ENCODE data around the gene ZBTB38.

ZBTB38 gene

DNA sequence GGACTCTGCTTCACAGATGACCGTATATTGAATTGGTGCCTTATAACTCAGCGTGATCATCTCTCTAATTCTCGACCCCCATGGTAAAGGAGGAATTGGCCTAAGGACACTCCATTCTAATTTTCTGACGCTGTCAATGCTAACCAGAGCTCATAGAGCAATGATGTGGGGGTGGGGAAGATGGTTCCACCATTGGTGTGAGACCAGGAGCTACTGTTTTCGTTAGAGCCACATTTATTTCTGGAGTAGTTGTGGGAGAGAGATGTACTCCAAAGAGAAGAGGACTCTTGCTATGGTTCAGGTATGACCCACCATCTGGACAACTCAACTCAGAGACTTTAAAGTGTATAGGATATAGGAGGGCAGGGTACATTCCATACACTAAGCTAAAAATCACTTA is 16.3 kb downstream of the ZBTB38 start:
- no peak for DNase-seq (ENCODE audit: low read depth in 2 of 3, low spot score in 2 of 3)

DNA sequence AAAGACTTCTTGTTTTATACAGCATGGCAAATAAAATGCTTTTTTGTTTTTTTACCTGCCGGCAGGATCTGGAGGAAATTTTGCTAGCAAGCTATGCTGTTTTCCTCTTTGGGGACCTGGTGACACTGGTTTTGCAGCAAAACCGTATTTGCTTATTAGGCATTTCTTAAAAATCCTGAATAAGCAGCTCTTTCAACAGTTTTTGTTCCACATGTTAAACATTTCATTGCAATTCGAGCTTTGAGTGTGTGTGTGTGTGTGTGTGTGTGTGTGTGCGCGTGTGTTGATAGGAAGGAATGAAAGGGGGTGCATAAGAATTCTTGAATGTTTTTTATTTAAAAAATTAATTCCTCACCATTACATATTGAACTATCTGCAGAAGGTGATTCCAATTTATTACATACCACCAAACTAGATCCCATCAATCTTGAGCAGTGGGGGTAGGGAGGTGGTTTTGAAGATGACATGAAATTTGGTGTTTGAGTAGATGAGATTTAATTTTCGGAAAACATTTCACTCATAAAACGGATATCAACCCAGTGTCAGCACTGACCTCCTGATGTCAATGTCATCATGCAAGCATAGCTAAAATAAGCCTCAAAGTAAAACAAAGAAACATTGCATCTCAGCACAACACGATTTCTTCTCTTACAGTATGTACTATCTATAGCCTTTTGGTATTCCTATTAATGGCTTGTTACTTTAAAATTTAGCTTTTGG is 17.3 kb downstream of the ZBTB38 start:
- no peak for DNase-seq (ENCODE audit: low read depth in 2 of 3, low spot score in 2 of 3)

GRCh38 chr3:141386126-141386488 is 17.8 kb downstream of the ZBTB38 start:
- no peak for DNase-seq (ENCODE audit: low read depth in 2 of 3, low spot score in 2 of 3)

DNA sequence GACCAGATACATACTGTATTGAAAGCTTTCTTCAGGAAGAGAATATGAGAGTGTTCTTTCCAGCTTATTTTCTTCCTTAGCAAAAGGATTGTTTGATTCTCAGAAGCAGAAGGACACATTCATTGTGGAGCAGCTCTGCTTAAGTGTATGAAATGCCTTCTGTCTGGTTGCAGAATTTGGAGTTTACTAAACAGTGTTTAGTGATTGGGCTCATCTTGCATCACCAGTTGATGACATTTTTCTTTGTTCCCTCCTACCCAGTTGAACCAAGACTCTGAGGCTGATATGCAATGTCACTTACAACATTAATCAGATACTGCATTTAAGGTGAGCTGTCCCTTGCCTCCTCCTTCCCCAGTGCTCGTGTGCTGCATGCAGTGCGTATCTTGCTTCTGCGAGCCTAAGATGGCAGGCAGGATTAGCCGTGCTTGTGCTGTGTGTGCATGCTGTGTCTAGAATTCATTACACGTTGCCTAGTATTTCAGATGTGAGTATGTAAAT is 18.4 kb downstream of the ZBTB38 start:
- no peak for DNase-seq (ENCODE audit: low read depth in 2 of 3, low spot score in 2 of 3)

DNA sequence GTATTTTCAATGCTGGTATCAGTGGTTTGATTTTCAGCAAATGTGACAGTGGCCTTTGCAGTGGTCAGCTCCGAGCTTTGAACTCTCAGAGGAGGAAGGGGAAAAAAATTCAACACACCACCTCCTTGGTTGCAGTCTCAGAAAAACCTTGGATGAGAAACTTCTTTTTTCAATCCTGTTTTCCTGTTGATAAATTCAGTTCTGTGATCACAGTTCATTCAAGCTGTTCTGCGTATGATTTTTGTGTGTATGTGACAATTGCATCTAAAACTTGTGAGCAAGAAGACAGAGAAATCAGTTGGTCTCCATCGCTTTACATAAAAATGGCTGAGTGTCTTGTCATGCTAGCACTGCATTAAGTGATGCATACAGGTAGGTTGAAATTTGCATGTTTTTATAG is 19.2 kb downstream of the ZBTB38 start:
- no peak for DNase-seq (ENCODE audit: low read depth in 2 of 3, low spot score in 2 of 3)

DNA sequence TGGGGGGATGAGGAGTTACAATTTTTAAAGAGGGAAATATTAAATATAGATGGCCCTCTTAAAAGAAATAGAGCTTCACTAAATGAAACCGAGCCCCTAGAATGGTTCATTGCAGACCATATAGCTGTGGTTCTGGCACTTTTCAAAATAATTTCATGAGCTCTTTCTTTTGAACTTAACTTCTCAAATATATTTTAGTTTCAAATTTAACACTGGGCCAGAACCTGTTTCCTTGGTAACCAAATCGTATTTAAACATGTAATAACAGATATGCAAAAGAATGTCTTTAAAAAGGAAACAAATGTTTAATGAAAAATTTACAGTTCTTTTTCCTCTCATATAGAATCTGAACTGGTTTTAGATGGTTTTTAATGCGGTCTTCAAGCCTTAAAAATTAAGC is 20.1 kb downstream of the ZBTB38 start:
- DNase-seq (ENCODE audit: low read depth in 2 of 3, low spot score in 2 of 3): no peak

DNA sequence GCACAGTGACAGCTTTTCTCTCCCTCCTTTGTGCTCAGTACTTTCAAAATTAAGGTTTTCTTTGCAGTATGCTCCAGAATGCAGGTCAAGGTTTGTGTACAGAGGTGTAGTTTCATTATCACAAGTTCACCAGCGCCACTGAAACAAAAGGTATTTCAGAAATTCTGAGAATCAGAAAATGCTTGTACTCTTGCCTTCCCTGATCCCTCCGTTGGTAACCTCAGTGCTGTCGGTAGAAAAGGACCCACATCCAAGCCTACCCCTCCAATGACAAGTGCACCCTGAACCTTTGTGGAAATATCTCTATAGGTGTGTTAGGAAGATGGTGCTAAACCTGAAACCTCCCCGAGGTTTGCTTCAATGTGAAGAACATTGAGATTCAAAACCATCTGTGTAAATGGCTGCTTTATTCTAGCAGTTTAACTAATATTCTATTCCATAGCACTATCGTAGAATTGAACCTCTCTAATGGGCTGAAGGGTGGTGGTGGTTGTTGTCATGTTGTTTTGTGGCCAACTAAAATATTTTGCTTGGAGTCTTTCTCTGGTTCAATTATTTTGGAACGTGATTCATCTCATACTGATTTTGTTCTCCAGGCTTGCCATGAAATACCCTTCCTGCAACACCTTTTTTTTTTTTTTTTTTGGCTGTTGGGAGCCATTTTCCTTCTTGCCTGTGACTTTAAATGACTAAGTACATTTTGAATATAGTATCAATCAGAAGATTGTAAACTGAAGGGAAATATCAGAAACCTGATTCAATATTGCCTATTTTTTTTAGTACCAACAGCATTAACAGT is 20.7 kb downstream of the ZBTB38 start:
- DNase-seq (ENCODE audit: low read depth in 2 of 3, low spot score in 2 of 3): no peak

DNA sequence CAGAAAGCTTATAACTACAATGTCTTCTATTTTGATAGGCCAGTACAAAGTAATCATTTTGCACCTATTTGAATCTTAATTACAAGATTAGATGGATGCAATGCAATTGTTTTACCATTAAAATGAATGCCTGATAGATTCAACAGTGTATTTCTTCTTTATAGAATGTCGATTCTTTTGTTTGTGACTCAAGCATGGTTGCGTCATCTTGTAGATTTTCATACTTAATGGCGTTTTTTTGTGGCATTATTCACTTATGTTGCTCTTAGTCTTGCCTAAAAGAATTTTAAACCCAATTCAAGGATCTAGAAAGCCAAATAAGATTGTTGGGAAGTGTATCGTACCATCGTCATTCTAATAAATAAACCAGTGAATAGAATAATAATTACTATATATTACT is 21.4 kb downstream of the ZBTB38 start:
- no peak for DNase-seq (ENCODE audit: low read depth in 2 of 3, low spot score in 2 of 3)

GRCh38 chr3:141390747-141391146 is 22.4 kb downstream of the ZBTB38 start:
- DNase-seq (ENCODE audit: low read depth in 2 of 3, low spot score in 2 of 3): no peak

DNA sequence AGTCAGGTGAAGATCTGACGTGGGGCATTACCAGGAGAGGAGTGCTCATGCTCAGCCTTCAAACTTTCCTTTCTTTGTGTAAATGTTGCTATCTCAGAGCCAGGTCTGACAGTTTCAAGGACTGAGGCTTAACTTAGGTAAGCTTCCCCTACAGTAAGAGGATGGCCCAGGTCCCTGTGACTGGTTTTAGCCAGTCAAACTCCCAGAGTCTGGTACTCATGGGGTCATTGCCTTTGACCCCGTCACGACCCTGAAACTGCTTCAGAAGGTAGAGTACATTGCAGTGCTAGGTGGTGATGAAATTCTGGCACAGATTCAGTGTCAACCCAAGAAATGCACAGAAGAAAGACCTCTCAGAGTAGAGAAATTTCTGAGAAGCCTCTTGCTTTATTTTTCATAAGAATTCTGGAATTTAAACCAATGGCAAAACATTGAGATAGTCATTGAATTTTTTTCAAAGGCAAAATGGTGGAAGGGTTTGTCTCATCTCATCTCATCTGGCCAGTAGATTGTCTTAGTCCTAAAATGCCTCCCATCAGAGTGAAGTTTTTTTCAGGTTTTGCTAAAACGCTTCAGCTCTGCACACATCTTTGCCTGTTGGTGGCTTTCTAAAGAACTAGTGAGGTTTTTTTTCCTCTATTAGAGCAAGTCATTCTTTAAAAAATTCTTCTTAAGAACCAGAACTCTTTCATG is 23.1 kb downstream of the ZBTB38 start:
- DNase-seq (ENCODE audit: low read depth in 2 of 3, low spot score in 2 of 3): no peak

- DNase-seq (ENCODE audit: low read depth in 2 of 3, low spot score in 2 of 3): no peak
Observed at GRCh38 chr3:141391991-141392316, 23.6 kb downstream of the ZBTB38 start.

GRCh38 chr3:141392416-141392815 is 24.1 kb downstream of the ZBTB38 start:
- DNase-seq (ENCODE audit: low read depth in 2 of 3, low spot score in 2 of 3): no peak

DNA sequence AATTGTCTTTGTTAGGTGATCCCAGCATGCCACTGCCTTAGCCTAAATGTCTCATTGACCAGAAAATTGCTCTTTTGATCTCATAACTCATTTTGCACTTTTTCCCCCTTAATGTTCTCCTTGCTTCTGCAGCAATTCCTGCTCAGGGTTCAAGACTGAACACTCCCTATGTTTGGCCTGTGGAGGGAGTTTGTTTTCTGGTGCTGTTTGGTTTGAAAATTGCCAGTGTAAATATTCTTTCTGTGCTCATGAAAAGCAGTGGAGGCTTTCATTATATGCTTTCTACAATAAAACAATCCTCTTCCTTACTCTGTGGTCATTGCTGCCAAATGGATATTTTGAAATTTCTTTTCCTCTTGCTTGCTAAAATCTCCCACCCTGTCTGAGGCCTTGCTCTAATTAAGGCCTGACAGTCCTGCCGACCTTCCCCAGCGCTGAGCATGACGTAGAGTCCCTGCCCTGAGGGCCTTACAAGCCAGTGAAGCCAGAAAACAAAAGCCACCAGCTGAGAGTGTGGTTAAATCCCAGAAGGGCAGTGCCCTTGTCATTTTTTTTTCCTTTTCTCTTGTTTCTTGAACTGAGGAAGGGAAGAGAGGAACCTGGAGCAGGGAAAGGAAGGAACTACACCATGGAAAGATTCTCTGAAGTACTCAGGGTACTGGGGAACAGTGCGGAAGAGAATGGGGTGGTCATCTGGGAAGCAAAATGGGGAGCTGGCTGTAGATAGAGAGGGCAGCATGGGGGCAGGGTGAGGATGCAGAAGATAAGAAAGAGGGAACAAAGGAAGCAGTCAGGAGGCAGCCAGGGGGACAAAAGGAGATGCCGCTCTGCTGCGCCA is 24.8 kb downstream of the ZBTB38 start:
- no peak for DNase-seq (ENCODE audit: low read depth in 2 of 3, low spot score in 2 of 3)

GRCh38 chr3:141393735-141394076 is 25.4 kb downstream of the ZBTB38 start:
- DNase-seq (ENCODE audit: low read depth in 2 of 3, low spot score in 2 of 3): no peak

GRCh38 chr3:141394560-141394959 is 26.3 kb downstream of the ZBTB38 start:
- DNase-seq (ENCODE audit: low read depth in 2 of 3, low spot score in 2 of 3): no peak

- no peak for DNase-seq (ENCODE audit: low read depth in 2 of 3, low spot score in 2 of 3)
Observed at GRCh38 chr3:141395005-141395589, 26.8 kb downstream of the ZBTB38 start.

DNA sequence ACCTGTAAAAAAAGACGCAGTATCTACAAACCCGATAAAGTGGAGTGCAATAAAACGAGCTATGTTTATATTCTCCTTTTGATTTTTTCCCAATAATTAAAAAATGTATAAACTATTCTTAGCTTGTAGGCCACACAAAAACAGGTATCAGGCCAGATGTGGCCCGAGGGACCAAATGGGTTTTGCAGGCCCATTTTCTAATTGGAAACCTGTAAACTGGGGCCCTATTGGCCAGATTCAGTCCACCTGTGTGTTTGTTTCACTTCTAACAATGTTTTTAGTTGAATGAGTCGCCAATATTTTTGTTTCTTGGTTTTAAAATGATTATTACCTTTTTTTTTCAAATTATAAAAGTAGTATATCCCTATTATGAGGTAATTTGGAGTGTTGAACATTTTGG is 29.7 kb downstream of the ZBTB38 start:
- DNase-seq (ENCODE audit: low read depth in 2 of 3, low spot score in 2 of 3): no peak

GRCh38 chr3:141399200-141399599 is 30.9 kb downstream of the ZBTB38 start:
- DNase-seq (ENCODE audit: low read depth in 2 of 3, low spot score in 2 of 3): no peak

DNA sequence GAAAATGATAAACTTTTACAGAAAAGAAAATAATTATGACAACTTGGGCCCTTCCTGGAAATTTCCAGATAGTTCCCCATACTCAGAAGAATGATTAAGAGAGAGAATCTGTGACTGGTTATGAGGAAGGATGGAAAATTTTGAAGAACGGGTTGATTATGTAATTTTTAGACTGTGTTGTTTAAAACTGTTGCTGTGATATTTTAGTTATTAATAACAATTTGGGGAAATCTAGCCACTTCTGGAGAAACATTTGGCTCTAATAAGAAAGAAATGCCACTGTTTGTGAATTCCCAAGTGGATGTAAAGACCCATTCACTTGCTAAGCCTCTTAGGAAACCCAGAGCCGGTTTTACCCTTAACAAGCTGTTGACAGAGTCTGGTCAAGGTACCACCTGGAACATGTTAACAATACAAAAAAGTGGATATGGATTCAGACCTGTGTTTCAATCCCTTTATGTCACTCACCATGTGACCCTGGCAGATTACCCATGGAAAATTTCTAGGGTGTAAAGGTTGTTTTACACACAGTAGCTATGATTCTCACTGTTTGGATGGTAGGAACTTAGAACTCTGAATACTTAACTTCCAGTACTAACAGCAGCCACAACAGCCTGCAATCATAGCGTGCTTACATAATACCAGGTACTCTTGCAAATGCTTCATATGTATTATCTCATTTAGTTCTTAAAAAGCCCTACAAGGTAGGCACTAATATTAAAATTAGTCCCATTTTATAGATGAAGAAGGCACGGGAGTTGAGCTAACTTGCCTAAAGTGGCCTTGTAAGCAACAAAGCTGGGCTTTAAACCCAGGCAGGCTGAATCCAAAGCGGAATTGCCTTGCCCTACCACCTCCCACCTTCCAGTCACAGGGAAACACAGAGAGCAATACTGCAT is 32.0 kb downstream of the ZBTB38 start:
- DNase-seq (ENCODE audit: low read depth in 2 of 3, low spot score in 2 of 3): no peak

DNA sequence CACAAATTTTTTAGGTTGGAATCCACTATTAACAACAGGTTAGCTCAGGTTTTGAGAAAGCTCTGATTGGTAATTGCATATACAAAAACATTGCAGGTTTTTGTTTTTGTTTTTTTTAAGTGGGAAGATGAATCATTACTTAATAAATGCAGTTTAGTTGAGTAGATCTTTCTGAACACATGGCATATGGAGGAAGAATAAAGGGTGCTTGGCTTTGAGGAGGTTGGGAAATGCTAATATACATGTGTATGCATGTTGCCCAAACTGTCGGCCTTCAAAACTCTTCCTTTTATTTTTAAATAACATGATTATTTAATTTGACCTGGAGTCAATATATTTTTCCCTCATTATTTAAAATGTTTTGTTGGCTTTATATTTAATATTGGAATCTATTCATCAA is 32.8 kb downstream of the ZBTB38 start:
- no peak for DNase-seq (ENCODE audit: low read depth in 2 of 3, low spot score in 2 of 3)
